T1000 (cell line): ENCODE results near the gene TSSK6.

Experiments used
- DNase-seq: peaks from one replicate; lab custom pipeline; 2025; ENCODE audit warnings: mixed read lengths; lab: John Stamatoyannopoulos, UW

TSSK6 gene

DNA sequence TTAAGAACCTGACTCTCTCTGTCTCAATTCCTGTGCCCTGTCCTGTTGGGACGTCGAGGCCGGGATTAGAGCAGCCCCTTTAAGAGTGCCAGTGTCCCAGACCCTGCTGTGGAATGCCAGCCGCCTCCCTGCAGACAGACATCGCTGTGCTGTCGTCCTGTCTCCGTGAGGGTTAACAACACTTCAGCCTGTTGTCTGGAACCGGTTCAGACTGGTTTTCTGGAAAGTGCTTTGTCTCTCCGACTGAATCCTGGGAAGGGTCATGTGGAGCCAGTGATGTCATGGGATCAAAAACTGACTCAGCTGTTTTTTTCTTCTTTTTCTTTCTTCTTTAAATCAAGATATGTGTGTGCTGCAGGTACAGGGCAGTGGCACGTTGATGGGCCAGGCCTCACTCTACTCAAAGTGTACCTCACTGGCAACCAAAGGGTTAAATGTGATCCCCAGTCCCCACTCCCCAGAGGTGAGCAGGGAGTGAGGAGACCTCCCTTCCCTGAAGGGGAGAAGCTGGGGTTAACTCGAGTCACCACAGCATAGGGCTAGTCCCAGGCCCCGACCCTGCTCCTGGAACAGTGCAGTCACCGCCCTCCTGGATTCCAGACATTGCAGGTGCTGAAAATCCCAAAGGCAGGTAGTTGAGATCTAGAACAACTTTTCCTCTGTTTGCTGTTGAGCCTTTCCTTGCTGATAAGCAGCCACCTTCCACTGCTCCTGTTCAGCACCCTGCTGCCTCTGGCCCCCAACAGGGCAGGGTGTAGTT, 50.8 kb downstream of the TSSK6 start:
- no peak for DNase-seq
